Hematopoietic multipotent progenitor cell treated with erythropoietin and hydrocortisone succinate and interleukin-3 and kit ligand, for 4 days (in vitro differentiated cells): ENCODE measurements around the gene AADACL2.
"Not testable (repeated sequence)": the region's sequence is repeated elsewhere in the genome, so short reads cannot be mapped to it uniquely, and the experiment has no call there.

Experiments used
- DNase-seq: peaks from one replicate; pipeline ENCODE4 v3.0.0-alpha.2; 2015

The AADACL2 gene, protein sequence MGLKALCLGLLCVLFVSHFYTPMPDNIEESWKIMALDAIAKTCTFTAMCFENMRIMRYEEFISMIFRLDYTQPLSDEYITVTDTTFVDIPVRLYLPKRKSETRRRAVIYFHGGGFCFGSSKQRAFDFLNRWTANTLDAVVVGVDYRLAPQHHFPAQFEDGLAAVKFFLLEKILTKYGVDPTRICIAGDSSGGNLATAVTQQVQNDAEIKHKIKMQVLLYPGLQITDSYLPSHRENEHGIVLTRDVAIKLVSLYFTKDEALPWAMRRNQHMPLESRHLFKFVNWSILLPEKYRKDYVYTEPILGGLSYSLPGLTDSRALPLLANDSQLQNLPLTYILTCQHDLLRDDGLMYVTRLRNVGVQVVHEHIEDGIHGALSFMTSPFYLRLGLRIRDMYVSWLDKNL

DNA sequence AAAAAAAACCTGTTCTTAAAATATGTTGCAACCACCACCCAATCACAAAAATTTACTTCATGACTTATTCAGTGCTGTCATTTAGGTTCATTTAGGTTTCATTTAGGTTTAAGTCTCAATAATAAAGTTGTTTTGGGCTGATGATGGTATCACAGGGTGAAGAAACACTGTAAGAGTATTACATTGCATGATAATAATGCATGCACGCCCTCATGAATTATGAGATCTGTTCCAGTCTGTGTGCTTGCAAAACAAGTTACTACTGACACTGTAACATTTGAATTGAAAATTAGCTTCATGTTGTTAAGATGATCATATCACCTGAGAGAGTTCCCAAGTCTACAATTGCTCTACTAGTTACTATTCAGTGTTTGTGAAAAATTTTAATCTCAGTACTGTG, at the start of gene AADACL2:
TSS of gene AADACL2 (plus strand) at position 315 of the 400 bp plus-strand sequence. CDS start 109 bp downstream, outside the sequence.
- no peak for DNase-seq

DNA sequence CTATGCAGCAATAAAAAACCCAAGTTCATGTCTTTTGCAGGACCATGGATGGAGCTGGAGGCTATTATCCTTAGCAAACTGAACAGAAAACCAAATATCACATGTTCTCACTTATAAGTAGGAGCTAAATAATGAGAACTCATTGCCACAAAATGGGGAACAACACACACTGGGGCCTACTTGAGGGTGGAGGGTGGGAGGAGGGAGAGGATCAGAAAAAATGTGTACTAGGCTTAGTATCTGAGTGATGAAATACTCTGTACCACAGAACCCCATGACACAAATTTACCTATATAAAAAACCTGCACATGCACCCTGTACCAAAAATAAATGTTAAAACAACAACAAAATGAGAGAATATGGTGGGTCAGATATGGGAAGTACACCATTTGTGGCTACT, 49.6 kb upstream of the AADACL2 start:
- DNase-seq: peak; percentile 13

DNA sequence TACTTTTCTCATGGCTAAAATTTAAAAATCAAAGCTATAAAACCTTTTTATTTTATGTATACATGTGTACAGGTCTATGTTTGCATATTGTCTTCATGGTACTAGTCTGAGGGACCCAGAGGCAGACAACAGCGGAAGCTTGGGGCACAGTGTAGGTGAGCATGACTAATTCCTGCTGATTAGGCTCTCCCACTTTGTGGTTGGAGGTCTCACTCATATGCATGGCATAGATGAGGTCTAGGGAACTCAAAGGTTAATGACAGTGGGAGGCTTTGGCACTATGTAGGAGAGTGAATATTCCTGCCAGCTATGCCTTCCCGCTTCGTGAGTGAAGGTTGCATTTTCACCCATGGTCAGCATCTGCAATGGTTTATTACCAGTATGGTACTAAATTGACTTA, 47.5 kb upstream of the AADACL2 start:
- no peak for DNase-seq

DNA sequence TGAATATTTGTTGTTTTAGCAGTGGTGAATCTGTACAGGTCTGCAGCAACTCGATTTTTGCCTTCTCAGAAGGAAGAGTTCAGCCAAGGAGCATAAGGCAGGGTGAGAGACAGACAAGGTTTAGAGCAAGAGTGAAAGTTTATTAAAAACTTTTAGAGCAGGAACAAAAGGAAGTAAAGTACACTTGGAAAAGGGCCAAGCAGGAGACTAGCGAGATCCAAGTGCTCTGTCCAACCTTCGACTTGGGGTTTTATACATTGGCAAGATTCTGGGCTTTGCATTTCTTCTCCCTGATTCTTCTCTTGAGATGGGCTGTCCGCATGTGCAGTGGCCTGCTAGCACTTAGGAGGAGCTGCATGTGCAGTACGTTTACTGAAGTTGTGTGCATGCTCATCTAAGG, 46.7 kb upstream of the AADACL2 start:
- no peak for DNase-seq

DNA sequence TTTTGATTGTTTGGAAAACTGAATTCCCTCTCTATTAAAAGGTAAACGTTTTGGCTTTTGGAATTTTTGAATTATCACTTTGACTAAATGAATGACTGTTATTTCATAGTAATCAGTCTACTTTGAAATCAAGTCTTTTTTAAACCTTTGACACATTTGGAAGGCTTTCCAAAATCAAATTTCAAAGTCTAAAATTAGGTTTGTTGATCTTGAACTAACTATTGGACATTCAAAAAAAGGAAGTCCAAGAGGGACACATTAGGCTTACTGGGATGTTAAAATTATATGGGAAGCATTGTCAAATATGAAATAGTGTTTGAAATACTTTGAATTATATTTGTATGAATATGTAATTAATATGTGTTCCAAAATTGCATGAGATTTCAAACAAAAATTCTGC, 45.2 kb upstream of the AADACL2 start:
- no peak for DNase-seq

DNA sequence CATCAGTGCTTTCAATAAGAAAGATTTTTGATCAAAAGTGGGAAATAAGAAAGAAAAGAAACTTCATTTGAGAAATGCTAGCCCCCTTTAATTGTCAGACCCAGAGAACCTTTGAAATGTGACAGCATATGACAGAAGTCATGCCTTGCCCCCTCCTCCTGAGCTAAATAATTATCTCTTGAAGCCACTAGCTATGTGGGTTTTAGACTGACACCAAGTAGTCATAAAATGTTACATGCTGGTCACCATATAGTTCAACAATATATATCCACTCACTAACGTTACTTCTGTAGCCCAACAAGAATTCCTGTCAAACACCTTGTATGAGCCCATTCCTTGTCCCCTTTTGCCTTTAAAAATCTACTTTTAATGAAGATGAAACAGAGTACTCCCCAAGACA, 43.1 kb upstream of the AADACL2 start:
- DNase-seq: no peak

DNA sequence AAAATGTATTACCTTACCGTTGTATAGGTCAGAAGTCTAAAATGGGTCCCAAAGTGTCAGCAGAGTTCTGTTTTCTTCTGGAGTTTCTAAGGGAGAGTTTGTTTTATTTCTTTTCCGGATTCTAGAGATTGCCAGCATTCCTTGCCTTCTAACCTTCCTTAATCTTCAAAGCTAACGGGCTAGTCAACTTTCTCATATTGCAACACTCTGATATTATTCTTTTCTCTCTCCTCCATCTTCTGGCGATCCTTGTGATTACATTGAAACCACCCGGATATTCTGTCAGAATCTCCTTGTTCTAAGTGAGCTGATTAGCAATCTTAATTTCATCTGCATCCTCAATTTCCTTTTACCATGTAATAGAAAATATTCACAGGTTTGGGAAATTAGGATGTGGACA, 36.2 kb upstream of the AADACL2 start:
- DNase-seq: no peak

DNA sequence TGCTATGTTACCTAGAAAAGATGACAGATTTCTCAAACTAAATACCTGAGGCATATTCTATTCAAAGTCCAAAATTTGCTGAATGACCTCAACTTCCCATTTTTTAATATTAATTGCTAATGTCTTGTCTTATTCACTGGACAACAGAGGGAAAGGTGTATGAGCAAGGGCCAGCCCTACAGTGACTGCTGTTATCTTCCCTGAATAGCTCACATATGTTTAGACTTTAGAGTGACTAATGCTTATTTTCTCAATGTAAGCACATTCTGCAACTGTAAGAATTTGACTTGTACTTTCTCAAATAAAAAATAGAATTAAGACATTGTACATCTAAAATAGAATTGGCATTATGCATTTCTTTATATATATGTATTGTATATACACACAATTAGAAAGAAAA, 26.5 kb upstream of the AADACL2 start:
- DNase-seq: no peak

DNA sequence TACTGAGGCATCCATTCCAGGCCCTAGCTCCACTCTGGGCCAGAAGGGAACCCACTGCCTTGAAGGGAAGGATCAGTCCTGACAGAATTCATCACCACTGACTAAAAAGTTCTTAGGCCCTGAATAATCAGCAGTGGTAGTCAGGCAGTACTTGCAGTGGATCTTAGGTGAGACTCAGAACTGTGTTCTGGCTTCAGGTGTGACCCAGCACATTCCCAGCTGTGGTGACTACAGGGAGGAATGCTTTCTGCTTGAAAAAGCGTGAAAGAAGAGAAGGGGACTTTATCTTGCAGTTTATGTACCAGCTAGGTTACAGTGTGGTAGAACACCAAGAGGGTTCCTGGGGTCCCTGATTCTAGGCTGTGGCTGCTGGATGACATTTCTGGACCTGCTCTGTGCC, 24.9 kb upstream of the AADACL2 start:
- DNase-seq: no peak

DNA sequence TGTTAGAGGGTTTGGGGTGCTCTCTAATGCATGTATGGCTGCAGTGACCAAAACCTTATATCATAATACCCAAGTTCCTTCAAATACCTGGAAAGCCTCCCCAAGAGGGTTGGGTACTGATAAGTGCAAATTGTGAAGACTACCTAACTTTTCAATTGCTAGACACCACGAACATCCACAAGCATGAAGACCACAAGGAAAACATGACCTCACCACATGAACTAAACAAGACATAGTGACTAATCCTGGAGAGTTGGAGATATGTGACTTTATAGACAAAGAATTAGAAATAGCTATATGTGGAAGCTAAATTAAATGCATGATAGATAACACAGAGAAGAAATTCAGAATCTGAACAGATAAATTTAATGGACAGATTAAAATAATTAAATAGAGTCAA, 23.9 kb upstream of the AADACL2 start:
- DNase-seq: no peak

DNA sequence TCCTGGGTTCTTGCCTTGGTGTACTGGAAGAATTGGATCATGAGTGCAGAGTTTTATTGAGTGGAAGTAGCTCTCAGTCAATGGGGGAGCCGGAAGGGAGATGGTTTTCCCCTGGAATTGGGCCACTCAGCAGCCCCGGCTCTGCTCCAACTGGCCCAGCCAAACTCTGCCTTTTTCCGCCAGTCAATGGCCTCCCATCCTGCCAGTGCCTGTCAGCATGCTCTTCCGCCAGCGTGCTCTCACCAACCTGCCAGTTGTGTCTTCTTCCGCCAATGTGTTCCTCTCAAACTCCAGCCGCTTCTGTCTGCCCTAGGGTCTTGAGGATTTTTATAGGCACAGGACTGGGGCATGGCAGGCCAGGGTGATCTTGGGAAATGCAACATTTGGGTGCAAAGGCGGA, 12.4 kb upstream of the AADACL2 start:
- no peak for DNase-seq

DNA sequence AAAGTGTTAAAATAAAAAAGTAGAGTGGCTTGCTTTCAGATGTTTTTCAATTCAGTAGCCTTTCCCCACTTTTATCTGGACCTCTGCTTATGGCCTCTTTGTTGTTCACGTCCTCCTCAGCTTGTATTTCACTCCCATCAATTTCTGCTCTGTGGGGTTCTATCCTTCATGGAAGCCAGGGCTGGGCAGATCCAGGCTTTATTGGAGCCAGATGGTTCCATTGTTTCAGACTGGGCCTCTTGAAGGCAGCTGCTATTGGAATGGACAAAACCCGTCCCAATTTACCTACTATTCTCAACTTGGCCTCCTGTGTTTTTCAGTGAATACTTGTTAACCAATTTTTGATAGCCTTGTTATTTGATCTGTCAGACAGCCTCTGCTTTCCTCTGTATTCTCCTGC, 10.9 kb upstream of the AADACL2 start:
- DNase-seq: no peak

DNA sequence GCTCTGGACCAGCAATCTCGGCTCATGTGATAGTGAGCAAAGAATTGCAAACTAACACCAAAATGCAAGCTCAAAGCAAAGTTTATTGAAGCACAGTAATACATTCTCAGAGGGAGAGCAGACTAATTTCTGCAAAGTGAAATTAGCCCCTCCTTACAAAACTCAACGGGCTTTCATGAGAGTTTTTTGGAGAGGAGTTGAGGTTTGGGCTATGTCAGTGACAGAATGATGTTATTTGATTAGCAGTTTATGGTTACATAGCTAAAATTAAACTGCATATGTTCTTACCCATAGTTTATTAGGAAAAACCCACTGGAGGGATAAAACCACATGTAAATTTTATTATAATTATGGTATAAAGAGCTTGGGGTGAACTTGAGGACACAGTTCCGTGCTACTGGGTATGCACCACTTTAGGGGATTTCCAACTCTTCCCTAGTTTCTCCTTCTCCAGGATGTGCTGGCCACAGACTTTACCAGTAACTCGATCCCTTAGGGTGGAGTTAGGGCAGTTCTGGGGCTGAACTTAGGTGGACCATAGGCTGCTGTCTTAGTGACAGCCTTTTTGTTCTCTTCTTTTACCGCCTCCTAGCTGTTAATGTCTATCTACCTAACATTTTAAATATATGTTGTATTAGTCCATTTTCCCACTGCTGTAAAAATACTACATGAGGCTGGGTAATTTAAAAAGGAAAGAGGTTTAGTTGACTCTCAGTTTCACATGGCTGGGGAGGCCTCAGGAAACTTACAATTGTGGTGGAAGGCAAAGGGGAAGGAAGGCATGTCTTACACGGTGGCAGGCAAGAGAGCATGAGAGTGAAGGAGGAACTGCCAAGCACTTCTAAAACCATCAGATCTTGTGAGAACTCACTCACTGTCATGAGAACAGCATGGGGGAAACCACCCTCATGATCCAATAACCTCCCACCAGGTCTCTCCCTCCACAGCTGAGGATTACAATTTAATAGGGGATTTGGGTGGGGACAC, 8.9 kb upstream of the AADACL2 start:
- no peak for DNase-seq

DNA sequence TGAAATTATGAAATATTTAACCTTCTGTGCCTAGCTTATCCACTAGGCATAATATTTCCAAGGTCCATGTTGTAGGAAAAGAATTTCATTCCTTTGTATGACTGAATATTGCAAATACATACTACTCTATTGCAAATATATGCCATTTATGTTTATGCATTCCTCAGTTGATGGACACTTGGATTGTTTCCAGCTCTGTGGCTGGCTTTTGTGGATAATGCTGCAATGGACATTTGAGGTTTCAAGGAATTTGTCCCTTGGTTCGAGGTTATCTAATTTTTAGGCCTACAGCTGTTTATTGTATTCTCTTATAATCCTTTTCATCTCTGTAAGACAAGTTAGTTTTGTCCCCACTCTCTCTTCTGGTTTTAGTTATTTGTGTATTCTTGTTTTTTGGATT, 7.7 kb upstream of the AADACL2 start:
- DNase-seq: peak; percentile 28

DNA sequence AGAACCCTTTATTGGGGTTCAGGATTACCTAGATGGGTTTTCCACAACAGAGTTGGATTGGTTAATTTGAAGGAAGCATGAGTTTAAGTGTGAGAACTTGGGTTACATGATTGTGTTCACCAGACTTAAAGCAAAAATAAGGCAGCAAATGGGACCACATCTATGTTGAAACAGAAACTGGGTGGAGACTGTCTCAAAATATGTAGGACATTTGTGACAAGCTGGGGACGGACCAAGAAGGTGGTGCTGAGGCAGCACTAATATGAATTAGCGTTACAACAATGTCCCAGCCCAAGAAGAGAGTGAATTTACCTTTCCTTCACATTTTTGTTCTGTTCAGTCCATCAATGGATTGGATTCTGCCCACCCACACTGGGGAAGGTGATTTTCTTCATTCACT, 866 bp upstream of the AADACL2 start:
- no peak for DNase-seq

DNA sequence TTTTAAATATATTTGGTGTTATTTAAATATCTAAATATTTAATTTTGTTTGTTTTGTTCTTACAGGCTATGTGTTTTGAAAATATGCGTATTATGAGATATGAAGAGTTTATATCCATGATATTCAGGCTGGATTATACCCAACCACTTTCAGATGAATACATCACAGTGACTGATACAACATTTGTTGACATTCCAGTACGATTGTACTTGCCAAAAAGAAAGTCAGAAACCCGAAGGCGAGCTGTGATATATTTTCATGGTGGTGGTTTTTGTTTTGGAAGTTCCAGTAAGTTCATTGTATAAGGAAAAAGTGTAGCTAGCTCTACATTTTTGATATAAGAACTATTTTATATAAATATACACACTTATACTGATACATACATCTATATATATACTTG, 6.9 kb downstream of the AADACL2 start:
- DNase-seq: no peak

DNA sequence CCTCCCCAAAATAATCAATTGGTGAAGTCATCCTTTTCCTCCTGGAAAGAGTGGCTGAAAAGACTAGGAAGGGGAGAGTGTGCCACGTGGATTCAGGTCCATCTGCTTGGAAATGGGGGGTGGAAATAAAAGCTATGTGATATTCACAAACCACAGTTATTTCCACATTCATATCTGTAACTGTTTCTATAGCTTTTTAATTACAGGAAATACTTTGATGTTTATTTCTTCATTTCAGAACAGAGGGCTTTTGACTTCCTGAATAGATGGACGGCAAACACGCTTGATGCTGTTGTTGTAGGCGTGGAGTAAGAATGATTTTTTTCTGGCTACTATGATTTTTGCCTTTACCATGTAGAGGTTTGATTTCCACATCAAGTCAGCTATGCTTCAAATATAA, 10.1 kb downstream of the AADACL2 start:
- DNase-seq: peak; percentile 33

DNA sequence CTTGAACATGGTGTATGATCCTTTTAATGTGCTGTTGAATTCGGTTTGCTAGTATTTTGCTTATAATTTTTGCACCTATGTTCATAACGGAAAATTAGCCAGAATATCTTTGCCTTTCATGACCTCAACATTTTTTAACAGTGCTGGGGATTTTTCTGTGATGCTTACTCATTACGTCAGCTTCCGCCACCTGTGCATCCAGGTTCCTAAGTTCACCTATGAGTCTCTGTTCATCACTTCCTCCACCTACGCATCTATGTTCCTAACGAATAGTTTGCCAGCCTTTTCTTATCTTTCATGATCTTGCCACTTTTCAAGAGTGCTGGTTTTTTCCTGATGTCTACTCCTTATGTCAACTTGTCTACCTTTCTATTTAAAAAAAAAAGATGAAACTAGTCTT, 16.5 kb downstream of the AADACL2 start:
- no peak for DNase-seq

DNA sequence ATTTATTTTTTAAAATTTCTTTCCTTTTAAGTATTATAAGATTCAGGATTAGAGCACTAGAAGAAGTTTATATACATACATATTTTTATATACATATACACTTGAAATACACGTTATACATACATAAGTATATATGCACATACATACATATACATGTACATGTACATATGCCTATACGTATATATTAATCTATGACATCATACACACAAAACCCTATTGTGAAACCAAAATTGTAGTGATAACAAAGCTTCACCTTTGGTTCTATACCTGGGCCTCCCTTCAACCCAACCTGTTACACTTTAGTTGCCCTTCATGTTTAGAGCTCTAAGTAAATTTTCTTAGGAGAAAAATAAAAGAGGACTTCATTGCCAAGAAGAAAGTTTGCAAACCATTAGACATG, 17.0 kb downstream of the AADACL2 start:
- no peak for DNase-seq

DNA sequence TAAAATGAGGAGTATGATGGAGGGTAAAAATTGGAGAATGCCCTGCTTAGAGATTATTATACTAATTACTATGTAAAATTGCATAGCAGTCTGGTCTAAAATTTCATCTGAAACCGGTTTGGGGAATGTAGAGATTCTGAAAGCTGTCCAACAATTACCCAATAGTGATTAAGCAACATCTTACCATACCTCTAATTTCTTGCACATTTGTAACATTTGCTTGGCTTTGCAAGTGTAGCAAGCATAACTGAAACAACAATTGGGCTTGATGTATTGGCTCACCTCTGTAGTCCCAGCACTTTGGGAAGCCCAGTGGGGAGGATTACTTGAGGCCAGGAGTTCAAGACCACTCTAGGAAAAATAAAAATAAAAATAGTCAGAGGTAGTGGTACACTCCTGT, 17.4 kb downstream of the AADACL2 start:
- peak; percentile 43 for DNase-seq

DNA sequence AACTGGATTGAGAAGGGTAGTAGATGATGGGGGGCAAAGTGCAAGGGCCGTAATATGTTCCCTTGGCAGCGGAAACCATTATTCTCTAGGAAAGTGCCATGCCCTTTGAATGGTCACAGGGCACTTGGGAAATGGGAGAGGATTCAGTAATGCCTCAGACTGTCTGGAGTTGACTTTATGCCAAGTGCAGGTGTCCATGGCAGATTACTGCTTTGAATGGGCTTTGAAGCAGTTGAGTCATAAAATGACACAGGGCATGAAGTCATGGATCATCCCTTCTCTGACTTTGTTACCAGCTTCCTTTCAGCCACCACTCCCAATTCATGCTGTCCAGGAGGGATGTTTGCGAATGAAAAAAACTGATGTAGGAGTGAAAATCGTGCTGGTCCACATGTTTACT, 20.1 kb downstream of the AADACL2 start:
- no peak for DNase-seq

DNA sequence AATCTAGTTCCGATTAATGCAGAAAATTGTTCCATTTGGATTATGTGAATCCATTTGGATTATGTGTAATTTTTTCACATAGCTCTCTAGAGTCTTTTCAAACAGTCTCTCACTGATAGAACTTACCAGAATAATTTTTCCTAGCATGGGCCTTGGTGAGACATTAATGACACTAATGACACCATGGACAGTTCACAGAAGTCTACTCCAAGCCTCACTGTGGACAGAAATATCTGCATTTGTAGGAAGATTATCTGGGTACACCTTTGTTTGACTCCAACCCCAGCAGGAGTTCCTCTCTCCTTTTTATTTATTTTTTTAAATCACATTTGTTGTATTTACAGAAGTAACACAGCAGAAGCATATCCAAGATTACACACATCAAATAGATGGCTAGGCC, 27.9 kb downstream of the AADACL2 start:
- DNase-seq: no peak

DNA sequence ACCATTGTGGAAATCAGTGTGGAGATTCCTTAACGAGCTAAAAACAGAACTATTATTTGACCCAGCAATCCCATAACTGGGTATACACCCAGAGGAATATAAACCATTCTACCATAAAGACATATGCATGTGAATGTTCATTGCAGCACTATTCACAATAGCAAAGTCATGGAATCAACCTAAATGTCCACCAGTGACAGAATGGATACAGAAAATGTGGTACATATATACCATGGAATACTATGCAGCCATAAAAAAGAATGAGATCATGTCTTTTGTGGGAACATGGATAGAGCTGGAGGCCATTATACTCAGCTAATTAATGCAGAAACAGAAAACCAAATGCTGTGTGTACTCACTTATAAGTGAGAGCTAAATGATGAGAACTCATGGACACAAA, 31.0 kb downstream of the AADACL2 start:
- not testable (repeated sequence) for DNase-seq

DNA sequence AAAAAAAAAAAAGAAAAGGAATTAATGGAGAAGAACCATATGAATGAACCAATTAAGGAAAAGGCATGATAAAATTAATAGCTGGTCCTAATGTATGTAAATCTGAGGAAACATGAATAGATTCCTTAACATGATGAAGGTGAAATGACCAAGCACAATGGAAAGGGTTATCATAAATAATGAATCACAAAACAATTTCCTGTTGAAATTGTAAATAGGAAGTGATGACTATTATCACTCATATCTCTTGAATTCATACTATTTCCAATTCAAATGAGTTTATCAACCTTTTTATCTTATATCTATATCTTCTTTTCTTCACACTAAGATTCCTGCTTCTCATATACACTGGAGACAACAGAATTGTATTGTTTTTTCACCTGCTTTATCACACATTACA, 32.0 kb downstream of the AADACL2 start:
- DNase-seq: no peak
